K562 treated with DMSO at 1 percent for 24 hours (cell line): ENCODE measurements around the gene TMSB4X. TPM values are rescaled to one million over a fixed set of nuclear protein-coding genes. Genes with fewer than 3 reads are reported as not detected.

Experiments
- total RNA-seq: library from RNA; unstranded; fragments of 300-600 nt; gene quantifications from 2 replicates; pipeline ENCODE4 v1.2.3, GENCODE V29; 2022; ENCODE audit warnings: low read depth; ENCODE audit not compliant: insufficient read depth

The TMSB4X gene
- total RNA-seq: 3,174 and 3,233 TPM in 2 replicates

DNA sequence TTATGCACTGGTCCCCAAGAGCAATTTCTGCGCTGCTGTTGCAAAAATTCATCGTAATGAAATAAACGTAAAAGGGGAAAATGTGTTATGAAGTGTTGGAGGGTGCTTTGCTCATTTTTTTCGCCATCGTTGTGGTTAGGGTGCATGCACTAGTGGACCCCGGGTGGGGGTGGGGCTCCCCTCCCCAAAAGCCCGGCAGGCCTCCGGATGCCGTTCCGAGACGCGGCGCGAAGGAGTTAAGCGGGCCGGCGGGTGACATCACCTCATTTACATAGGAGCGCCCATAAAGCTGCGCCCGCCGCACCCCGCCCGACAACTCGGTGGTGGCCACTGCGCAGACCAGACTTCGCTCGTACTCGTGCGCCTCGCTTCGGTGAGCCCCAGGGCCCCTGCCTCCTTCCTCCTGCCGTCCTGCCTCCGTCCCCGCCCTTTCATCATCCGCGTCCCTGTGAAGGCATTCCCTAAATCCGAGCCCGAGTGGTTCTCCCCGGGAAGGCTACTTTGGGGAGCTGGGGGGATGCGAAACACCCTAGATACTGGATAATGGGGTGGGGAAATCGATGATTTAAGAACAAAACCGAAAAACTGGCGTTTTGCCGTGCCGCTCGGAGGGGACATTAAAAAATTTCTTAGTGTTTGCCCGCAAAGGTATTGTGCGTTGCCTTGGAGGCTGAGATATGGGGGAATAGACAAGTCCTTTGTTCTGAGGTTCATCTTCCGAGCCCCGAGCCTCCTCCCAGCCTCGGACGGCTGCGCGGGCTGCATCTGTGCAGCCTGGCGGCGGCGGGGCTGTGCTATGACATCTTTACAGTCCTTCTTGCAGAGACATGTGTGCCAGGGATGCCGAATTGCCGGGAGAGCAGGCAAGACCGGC, at the start of gene TMSB4X:
TMSB4X (plus strand) TSS at position 315 of the 874 bp plus-strand sequence.

Other genes with a start within 250 kb of the TMSB4X start
- 23.4 and 26.9 TPM in 2 replicates for gene PRPS2, start 183.7 kb upstream of the TMSB4X start, total RNA-seq
- 0.41 and 0.64 TPM in 2 replicates for gene TLR7, start 108.0 kb upstream of the TMSB4X start, total RNA-seq
- not detected in 2 replicates for gene TLR8, start 68.5 kb upstream of the TMSB4X start, total RNA-seq
- gene FAM9C, start 69.5 kb downstream of the TMSB4X start, total RNA-seq: not detected in 2 replicates